Ovary (tissue), 3 donors: ENCODE results near the gene TRMT10C.

Experiments used
- CTCF ChIP-seq, 3 donors: fragments of 450-650 bp in 2 of 3; fragments of 200-600 bp in 1 of 3; IDR thresholded peaks; one replicate each; pipeline versions ENCODE4 v1.5.1 to v1.8.0; 2016 to 2022; ENCODE audit warnings: antibody characterized with exemption in 3 of 3, mild to moderate bottlenecking in 1 of 3
- POLR2A ChIP-seq: fragments of 450-650 bp; IDR thresholded peaks from one replicate; pipeline ENCODE4 v1.6.1; 2017; ENCODE audit warnings: antibody characterized with exemption, mild to moderate bottlenecking, moderate library complexity
- donor health status: DM: no; HTN: no; CAD: no.

GRCh38 chr3:101527906-101528305, 33.8 kb upstream of the TRMT10C start:
- TF ChIP-seq CTCF (IDR thresholded peaks at IDR 0.05) (no peak), POLR2A (no peak)
